Activated gamma-delta T cell treated with anti-CD3 and anti-CD28 coated beads, Interleukin-2, amount 50 U/mL, for 16 hours (primary cell): ENCODE results near the gene KRTAP5-11.
"Not testable (repeated sequence)": the region's sequence is repeated elsewhere in the genome, so short reads cannot be mapped to it uniquely, and the experiment has no call there.

Source experiments
- DNase-seq: peaks from one replicate; pipeline ENCODE4 v3.0.0-alpha.2; 2020; ENCODE audit warnings: low read depth

KRTAP5-11 gene

DNA sequence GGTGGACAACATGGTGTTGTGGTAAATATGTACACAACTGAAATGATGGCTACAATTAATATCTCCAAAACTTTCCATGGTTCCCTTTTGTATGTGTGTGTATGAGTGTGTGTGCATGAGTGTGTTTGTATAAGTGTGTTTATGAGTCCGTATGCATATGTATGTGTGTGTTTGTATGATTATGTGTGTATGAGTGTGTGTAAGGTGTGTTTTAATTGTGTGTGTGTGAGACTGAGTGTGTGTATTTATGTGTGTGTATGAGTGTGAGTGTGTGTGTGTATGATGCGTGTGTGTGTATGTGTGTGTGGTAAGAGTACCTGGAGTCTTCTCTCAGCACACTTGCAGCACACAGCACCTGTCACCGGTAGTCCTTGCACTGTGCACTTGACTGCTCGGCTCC is 26.7 kb downstream of the KRTAP5-11 start:
- no peak for DNase-seq

DNA sequence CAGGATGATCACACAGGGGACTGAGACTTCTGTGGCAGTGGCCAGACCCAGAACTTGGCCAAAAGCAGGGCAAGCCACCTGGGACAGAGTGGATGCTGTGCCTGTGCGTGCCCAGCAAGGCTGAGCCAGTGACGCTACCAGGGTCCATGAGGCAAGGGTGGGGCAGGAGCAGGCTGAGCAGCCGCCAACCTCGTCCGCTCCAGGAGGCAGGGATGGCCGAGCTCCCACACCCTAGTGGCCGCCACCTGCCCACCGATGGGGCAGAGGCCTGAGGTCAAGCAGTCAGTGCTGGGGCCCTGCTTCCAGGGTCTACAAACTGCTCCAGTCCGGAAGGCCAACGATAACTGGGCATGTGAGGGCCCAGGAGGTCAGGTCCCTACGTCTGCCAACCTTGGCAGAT is 27.2 kb downstream of the KRTAP5-11 start:
- no peak for DNase-seq

DNA sequence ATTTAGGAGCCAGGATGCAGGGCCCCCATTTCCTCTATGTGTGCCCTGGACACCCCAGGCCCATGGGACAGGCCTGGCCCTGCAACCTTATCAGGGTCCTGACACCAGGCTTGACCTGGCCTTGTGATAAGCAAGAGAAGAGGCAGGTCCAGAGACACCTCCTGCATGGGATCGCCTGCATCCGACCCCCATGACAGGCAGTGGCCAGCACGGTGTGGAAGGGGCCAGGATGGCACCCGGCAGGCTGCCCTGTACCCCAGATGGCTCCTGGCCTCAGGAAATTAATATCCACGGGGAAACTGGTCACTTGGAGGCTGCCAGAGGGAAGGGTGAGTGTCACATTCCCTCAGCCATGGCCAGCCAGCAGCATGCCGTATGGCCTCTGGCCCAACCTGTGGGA is 27.7 kb downstream of the KRTAP5-11 start:
- DNase-seq = no peak

DNA sequence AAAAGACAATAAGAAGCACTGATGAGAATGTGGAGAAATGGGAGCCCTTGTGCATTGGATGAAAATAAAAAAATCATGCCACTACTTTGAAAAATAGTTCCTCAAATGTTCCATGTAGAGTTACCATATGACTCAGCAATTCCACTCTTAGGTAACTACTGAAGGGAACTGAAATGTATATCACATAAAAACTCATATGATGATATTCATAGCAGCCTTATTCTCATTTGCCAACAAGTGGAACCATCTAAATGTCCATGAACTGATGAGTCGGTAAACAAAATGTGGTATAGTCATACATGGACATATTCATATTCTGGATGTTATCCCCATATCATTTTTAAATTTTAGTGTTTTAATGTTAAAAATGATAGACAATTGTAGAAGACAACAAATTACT is 31.0 kb downstream of the KRTAP5-11 start:
- DNase-seq = no peak

DNA sequence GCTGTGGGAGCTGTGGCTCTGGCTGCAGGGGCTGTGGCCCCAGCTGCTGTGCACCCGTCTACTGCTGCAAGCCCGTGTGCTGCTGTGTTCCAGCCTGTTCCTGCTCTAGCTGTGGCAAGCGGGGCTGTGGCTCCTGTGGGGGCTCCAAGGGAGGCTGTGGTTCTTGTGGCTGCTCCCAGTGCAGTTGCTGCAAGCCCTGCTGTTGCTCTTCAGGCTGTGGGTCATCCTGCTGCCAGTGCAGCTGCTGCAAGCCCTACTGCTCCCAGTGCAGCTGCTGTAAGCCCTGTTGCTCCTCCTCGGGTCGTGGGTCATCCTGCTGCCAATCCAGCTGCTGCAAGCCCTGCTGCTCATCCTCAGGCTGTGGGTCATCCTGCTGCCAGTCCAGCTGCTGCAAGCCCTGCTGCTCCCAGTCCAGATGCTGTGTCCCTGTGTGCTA is 33.9 kb downstream of the KRTAP5-11 start:
- DNase-seq = no peak

DNA sequence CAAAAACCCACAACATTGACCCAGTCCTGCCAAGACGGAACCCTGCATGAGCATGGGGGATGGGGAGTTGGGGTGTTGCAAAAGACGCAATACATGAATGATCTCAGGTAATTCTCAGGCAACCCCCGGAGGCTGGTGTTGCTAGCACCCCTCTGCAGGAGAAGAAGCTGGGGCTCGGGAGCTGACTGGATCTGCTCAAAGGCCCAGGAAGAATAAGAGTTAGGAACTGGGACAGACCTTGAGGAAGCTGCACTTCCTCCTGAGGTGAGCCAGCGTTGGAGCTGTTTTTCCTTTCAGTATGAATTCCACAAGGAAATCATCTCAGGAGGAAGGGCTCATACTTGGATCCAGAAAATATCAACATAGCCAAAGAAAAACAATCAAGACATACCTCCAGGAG is 34.6 kb downstream of the KRTAP5-11 start, which contains the start of gene KRTAP5-9:
Gene KRTAP5-9 (plus strand): TSS at position 301 of the 400 bp plus-strand sequence. CDS start 238 bp downstream, outside the sequence.
- no peak for DNase-seq

DNA sequence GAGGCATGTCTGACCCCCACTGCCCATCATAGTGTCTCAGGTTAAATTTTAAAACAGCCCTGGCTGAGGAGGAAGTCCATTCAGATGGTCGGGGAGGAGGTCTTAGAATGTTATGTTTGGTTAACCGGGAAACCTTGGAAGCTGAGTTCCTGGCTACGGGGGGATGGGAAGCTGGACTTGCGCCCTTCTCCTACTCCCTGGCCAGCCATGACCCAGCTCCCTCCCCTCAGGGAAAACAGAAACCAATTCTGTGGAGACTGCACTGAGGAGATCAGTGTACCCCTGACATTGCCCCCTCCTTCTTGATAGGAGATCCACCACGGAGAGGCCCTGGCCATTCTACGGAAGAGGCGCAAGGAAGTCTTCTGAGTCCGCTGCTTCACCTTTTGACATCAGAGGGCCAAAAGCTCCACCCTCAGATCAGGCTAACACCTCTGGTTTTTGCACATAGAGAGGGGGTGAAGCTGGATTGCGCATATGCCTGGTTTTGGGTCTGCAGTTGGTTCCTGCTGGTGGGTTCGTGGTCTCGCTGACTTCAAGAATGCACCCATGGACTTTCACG is 37.2 kb downstream of the KRTAP5-11 start:
- DNase-seq = no peak

DNA sequence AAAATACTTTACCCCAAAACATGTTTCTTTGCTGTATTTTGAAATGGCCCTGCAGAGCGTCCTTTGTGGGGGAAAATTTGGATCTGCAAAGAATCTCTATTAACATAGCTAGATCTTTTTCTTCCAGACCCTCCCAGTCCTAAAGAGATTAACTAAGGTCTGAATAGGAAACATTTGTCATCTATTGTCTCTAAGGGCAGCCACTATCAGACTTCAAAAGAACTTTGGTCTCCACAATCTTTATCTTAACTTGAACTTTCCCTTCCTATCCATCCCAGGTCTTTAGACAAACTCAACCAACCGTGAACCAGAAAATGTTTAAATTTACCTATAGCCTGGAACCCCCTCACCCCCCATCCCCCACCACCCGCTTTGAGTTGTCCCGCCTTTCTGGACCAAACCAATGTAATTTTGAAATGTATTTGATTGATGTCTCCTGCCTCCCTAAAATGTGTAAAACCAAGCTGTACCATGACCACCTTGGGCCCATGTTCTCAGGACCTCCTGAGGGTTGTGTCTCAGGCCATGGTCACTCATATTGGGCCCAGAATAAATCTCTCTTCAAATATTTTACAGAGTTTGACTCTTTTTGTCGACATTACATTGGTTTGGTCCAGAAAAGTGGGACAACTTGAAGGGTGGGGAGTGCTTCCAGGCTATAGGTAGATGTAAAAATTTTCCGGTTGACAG is 38.0 kb downstream of the KRTAP5-11 start:
- DNase-seq = no peak

DNA sequence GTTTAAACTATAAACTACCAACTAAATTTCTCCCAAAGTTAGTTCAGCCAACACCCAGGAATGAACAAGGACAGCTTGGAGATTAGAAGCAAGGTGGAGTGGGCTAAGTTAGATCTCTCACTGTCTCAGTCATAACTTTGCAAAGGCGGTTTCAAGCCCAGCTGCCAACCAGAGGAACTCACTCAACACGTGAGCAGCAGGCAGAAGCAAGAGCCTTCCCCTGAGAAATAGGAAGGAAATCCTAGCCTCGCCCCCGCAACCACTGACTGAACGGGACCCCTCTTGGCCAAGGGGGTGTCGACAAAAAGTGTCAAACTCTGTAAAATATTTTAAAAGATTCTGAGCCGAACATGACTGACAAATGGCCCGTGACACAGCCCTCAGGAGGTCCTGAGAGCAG is 38.8 kb downstream of the KRTAP5-11 start:
- DNase-seq = no peak

DNA sequence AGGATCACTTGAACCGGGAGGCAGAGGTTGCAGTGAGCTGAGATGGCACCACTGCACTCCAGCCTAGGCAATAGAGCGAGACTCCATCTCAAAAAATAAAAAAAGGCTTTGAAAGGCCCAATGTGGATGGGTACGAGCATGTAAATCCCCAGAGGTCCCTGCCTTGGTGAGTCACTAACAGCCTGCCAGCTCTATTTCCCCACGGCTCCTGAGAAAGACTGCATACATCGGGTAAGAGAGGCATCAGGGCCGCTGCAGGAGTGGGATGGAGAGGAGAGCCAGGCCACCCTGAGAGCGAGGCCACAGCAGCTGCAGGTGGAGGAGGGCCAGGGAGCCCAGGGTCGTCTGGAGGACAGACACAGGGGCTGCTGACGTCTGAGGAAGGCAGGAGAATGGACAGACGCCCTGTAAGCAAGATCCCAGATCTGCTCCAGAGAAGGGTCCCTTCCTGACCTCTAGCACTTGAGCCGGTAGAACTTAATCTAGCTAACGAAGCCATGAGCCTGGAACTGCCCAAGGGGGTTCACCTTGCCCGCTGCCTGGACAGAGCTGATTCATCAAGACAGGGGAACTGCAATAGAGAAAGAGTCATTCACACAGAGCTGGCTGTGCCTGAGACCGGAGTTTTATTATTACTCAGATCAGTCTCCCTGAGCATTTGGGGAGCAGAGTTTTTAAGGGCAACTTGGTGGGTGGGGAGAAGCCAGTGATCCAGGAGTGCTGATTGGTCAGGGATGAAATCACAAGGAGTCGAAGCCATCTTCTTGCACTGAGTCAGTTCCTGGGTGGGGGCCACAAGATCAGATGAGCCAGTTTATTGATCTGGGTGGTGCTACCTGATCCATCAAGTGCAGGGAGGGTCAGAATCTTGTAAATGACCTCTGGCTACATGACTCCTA is 39.5 kb downstream of the KRTAP5-11 start:
- no peak for DNase-seq

DNA sequence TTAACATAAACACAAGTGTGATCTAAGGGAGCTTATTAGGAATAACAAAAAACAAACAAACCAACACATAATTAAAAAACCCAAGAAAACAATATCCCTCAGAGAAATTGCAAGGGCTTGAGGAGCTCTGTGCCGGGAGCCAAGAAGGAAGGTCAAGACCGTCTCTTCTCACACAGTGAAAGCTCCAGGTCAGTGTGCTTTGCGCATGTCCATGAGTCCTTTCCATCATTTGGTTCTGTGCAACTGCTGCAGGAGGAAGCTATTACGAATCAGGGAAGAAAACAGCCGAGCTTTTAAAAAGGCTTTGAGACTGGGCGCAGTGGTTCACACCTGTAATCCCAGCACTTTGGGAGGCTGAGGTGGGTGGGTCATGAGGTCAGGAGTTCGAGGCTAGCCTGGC is 40.3 kb downstream of the KRTAP5-11 start:
- DNase-seq = no peak

DNA sequence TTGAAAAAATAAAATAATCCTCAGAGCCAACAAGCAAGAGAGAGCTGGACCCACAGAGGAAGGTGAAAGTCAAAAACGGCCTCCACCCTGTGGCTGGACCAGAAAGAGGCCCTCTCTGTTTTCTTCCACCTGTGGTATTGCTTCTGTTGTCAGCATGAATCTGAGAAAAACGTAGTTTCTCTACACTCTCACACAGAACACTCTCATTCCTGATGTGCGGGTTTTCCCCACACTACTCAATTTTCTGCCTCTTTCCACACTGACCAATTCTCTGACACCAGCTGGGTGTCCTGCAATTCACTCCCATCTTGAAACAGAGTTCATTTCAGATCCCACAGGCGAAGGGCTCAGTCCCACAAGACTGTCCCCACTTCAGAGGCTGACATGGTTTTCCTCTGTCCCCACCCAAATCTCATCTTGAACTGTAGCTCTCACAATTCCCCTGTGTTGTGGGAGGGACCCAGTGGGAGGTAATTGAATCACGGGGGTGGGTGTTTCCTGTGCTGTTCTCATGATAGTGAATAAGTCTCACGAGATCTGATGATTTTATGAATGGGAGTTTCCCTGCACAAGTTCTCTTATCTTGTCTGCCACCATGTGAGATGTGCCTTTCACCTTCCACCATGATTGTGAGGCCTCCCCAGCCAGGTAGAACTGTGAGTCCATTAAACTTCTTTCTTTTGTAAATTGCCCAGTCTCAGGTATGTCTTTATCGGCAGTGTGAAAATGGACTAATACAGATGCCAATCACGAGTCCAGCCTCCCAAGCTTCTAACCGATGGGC is 42.0 kb downstream of the KRTAP5-11 start:
- not testable (repeated sequence) for DNase-seq

DNA sequence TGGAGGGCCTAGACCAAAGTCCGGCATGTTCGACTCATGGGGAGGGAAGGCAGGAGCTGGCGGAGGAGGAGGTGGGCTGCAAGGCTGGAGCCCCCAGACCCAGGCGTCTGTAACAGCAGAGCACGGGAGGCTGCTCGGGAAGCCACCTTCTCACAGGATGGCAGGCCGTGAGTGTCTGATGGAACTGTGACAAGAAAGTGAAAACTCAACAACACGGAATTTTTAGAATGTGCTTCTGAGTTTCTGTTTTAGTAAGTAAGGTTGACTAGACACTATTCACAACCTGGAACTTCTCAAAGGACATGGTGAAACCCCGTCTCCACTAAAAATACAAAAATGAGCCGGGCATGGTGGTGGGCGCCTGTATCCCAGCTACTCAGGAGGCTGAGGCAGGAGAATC is 42.7 kb downstream of the KRTAP5-11 start:
- DNase-seq = not testable (repeated sequence)

DNA sequence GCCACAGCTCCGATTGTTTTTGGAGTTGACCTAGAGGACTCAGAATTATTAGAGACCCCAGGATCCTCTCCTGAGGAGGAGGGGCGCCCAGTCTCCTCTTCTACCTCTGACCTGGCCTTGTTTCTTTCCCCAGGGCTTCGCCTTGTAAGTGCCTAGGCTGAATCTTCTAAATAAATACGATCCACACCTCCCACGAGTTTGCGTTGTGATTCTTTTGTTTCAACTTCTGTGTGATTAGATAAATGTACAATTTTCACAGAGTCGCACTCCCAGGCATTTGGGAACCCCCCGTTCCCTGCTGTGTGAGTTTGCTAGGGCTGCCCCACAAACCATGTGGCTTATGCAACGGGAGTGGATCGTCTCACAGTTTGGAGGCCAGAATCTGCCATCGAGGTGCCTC is 43.7 kb downstream of the KRTAP5-11 start:
- DNase-seq = no peak

DNA sequence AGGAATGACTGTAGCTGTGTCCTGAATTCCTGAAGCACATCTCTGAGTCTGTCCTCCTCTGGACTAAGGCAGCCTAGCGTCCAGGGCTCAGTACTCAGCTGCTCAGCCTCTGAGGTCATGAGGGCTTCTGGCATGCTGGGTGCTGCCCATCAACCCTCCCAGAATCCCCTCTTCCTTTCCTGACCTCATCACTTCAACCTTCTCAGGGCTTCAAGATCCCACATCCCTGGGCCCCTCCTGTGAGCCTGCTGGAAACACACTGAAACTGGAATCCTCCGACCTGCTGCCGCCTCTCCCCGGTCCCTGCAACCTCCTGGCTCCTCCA is 44.0 kb downstream of the KRTAP5-11 start:
- DNase-seq = no peak

DNA sequence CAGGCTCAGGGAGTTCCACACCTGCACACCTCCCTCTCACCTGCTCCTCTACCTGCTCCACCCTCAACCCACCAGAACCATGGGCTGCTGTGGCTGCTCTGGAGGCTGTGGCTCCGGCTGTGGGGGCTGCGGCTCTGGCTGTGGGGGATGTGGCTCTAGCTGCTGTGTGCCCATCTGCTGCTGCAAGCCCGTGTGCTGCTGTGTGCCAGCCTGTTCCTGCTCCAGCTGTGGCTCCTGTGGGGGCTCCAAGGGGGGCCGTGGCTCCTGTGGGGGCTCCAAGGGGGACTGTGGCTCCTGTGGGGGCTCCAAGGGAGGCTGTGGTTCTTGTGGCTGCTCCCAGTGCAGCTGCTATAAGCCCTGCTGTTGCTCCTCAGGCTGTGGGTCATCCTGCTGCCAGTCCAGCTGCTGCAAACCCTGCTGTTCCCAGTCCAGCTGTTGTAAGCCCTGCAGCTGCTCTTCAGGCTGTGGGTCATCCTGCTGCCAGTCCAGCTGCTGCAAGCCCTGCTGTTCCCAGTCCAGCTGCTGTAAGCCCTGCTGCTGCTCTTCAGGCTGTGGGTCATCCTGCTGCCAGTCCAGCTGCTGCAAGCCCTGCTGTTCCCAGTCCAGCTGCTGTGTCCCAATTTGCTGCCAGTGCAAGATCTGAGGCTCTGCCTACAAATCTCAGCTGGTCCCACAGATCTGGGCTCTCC is 44.6 kb downstream of the KRTAP5-11 start, which contains the start of gene KRTAP5-8:
Gene KRTAP5-8 (plus strand): TSS at position 49 of the 689 bp plus-strand sequence. CDS start 31 bp downstream, at position 80.
- DNase-seq = not testable (repeated sequence)

DNA sequence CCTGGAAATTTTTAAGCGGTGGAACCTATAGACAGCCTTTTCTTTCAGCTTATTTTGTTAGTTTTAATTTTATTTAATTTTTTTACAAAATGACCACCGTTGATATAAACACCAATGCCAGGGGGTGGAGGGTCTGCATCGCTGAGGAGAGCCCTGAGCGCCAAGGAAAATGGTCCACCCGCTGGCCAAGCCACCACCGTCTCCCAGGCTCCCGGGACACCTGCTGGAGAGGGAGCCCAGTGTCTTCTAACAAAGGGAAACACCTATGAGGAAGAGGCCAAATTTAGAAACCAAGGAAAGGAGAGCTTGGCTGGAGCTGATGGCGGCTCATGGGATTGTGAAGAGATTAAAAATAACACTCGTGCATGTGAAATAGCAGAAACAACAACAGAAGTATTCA is 45.1 kb downstream of the KRTAP5-11 start:
- DNase-seq = no peak

DNA sequence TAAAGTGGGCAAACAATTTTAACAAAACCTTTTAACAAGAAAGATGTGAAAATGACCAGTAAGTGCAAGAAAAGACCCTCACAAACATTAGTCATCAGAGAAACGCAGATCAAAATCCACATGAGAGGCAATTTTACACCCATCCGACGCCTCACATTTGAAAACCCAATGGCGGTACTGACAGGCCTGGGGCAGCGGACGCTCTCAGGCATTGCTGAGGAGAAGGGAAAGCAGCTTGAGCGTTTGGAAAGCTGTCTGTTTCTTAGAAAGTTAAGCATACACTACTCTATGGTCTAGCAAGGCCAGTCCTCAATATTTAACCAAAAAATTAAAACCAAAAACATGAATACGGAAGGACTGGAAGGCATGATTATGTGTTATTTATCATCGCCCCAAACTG is 46.9 kb downstream of the KRTAP5-11 start:
- no peak for DNase-seq

DNA sequence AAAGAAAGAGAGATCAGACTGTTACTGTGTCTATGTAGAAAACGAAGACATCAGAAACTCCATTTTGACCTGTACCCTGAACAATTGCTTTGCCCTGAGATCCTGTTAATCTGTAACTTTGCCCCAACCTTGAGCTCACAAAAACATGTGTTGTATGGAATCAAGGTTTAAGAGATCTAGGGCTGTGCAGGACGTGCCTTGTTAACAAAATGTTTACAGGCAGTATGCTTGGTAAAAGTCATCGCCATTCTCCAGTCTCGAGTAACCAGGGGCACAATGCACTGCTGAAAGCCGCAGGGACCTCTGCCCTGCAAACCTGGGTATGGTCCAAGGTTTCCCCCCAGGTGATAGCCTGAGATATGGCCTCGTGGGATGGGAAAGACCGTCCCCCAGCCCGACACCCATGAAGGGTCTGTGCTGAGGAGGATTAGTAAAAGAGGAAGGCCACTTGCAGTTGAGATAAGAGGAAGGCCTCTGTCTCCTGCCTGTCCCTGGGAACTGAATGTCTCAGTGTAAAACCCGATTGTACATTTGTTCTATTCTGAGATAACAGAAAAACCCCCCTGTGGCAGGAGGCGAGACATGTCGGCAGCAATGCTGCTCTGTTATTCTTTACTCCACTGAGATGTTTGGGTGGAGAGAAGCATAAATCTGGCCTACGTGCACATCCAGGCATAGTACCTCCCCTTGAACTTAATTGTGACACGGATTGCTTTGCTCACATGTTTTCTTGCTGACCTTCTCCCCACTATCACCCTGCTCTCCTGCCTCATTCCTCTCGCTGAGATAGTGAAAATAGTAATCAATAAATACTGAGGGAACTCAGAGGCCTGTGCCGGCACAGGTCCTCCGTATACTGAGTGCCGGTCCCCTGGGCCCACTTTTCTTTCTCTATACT is 47.7 kb downstream of the KRTAP5-11 start:
- DNase-seq = not testable (repeated sequence)

DNA sequence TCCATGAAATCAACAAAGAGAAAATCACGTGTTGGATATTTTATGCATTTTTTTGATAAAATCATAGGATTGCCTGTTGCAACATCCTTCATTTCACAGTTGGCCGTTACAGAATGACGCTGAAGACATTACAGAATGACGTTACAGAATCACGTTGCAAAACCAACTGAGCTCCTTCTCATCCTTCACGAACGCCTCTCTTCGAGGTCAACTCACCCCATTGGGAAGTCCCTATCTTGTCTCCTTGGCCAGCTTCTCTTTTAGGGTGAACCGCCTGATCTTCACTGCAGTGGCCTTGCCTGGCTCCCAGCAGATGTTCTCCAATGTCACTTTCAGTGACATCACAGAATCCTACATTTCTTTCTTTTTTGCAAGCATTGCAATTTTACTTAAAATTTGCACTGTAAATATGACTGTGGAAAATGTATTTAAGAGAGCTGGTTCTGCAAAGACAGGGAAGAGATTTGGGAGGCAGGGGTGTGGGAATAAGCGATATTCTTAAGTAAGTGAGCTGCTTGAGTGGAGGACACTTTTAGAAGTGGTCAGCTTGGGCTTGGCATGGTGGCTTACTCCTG is 50.6 kb downstream of the KRTAP5-11 start:
- DNase-seq = no peak
